ENCODE measurements around the gene PROM1. TPM values are rescaled to one million over a fixed set of nuclear protein-coding genes. Genes with fewer than 3 reads are reported as not detected.

The PROM1 gene
- total RNA-seq, 1 experiment from 2014 or later = 65.1 TPM

- no peak for TF ChIP-seq SMAD4 (CRISPR knock-in tag; IDR thresholded peaks at IDR 0.05)
- TF ChIP-seq FOXK1 (CRISPR knock-in tag; IDR thresholded peaks at IDR 0.05) = no peak
- no peak for TF ChIP-seq ESRRA (CRISPR knock-in tag; IDR thresholded peaks at IDR 0.05; ENCODE audit: borderline replicate concordance)
- no peak for TF ChIP-seq ATF2 (CRISPR knock-in tag; IDR thresholded peaks at IDR 0.05; ENCODE audit: borderline replicate concordance, low read depth)
- TF ChIP-seq E2F4 (CRISPR knock-in tag; IDR thresholded peaks at IDR 0.05; ENCODE audit: borderline replicate concordance, low read depth) = no peak
- TF ChIP-seq CREB1 (CRISPR knock-in tag; IDR thresholded peaks at IDR 0.05) = no peak
- TF ChIP-seq ZNF281 (CRISPR knock-in tag; IDR thresholded peaks at IDR 0.05) = no peak
- no peak for TF ChIP-seq ZNF232 (CRISPR knock-in tag; IDR thresholded peaks at IDR 0.05)
- TF ChIP-seq PREB (CRISPR knock-in tag; IDR thresholded peaks at IDR 0.05; ENCODE audit: borderline replicate concordance) = no peak
- no peak for TF ChIP-seq HMGXB4 (CRISPR knock-in tag; IDR thresholded peaks at IDR 0.05)
These were observed 18.5 kb upstream of the PROM1 start (continued) for GRCh38 chr4:16102356-16102755.

GRCh38 chr4:16100833-16101232 lies 17.0 kb upstream of the PROM1 start:
- H3K4me1 Mint-ChIP-seq = peaks cover 6% of the 10 kb centered on the region; the same call in 1 of the 2 replicates
- H3K27ac Mint-ChIP-seq = no peak overlapping the region
- POLR2A ChIA-PET = no interaction called here
- H3K27me3 Mint-ChIP-seq (ENCODE audit: low read depth) = no peaks in the 10 kb centered on the region; the same call in 1 of the 2 replicates
- no peak overlapping the region for H3K4me3 Mint-ChIP-seq
- H3K36me3 Mint-ChIP-seq = no peaks in the 10 kb centered on the region
- CTCF ChIA-PET = no interaction called here
- H3K9me3 Mint-ChIP-seq = no peaks in the 10 kb centered on the region
- no peak for DNase-seq (ENCODE audit: low spot score)
- no peak for ATAC-seq
- TF ChIP-seq IRF1 (CRISPR knock-in tag; IDR thresholded peaks at IDR 0.05) (no peak), CREB1 (CRISPR knock-in tag; IDR thresholded peaks at IDR 0.05) (no peak), ELF4 (CRISPR knock-in tag; IDR thresholded peaks at IDR 0.05; ENCODE audit: low read depth) (no peak), MLX (CRISPR knock-in tag; IDR thresholded peaks at IDR 0.05) (no peak), NFE2L1 (CRISPR knock-in tag; IDR thresholded peaks at IDR 0.05) (no peak), E2F4 (CRISPR knock-in tag; IDR thresholded peaks at IDR 0.05; ENCODE audit: borderline replicate concordance, low read depth) (no peak), RORB (CRISPR knock-in tag; IDR thresholded peaks at IDR 0.05) (no peak), OVOL2 (CRISPR knock-in tag; IDR thresholded peaks at IDR 0.05; ENCODE audit: borderline replicate concordance) (no peak), ETV6 (CRISPR knock-in tag; IDR thresholded peaks at IDR 0.05) (no peak), ZNF281 (CRISPR knock-in tag; IDR thresholded peaks at IDR 0.05) (no peak), E2F5 (CRISPR knock-in tag; IDR thresholded peaks at IDR 0.05) (no peak), CREM (CRISPR knock-in tag; IDR thresholded peaks at IDR 0.05) (no peak), ZNF219 (CRISPR knock-in tag; IDR thresholded peaks at IDR 0.05; ENCODE audit: borderline replicate concordance) (no peak), FOXJ3 (CRISPR knock-in tag; IDR thresholded peaks at IDR 0.05; ENCODE audit: borderline replicate concordance) (no peak)
